Gastrocnemius medialis (tissue), 4 donors: ENCODE data around the gene CDH23.

Source experiments
- POLR2A ChIP-seq, 2 donors: fragments of 450-650 bp; IDR thresholded peaks; one replicate each; pipeline ENCODE4 v1.6.1; 2017; ENCODE audit warnings: antibody characterized with exemption in 2 of 2, mild to moderate bottlenecking in 2 of 2, moderate library complexity in 2 of 2
- TF ChIP-seq, protein P1 (sequence below), 5 experiments: fragments of 450-650 bp in 3 of 5; fragments of 200-600 bp in 2 of 5; sonication (generic) in 2 of 5; IDR thresholded peaks in 4 of 5; conservative IDR thresholded peaks in 1 of 5; 1 replicate in 4 of 5; 2 replicates in 1 of 5; pipeline ENCODE4 v1.5.1; 2016 to 2019; ENCODE audit warnings: antibody characterized with exemption in 5 of 5, mild to moderate bottlenecking in 3 of 5, moderate library complexity in 3 of 5

- TF ChIP-seq, protein P1, sequence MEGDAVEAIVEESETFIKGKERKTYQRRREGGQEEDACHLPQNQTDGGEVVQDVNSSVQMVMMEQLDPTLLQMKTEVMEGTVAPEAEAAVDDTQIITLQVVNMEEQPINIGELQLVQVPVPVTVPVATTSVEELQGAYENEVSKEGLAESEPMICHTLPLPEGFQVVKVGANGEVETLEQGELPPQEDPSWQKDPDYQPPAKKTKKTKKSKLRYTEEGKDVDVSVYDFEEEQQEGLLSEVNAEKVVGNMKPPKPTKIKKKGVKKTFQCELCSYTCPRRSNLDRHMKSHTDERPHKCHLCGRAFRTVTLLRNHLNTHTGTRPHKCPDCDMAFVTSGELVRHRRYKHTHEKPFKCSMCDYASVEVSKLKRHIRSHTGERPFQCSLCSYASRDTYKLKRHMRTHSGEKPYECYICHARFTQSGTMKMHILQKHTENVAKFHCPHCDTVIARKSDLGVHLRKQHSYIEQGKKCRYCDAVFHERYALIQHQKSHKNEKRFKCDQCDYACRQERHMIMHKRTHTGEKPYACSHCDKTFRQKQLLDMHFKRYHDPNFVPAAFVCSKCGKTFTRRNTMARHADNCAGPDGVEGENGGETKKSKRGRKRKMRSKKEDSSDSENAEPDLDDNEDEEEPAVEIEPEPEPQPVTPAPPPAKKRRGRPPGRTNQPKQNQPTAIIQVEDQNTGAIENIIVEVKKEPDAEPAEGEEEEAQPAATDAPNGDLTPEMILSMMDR (IDR thresholded peaks at IDR 0.05 in 4 of 5, conservative IDR thresholded peaks at IDR 0.05 in 1 of 5) = no peak
- no peak for TF ChIP-seq POLR2A (IDR thresholded peaks at IDR 0.05)
Measured at GRCh38 chr10:71375952-71376351, 20.8 kb upstream of the CDH23 start.
